22Rv1 (cell line): ENCODE results near the gene F3.

ENCODE experiments used
- CTCF ChIP-seq: fragments of 450-650 bp; IDR thresholded peaks from 2 replicates; pipeline ENCODE4 v1.5.1; 2017; ENCODE audit warnings: mild to moderate bottlenecking
- ZFX ChIP-seq: fragments of 450-650 bp; IDR thresholded peaks from 2 replicates; pipeline ENCODE4 v1.6.1; 2017; ENCODE audit warnings: antibody characterized with exemption, borderline replicate concordance

GRCh38 chr1:94522304-94522703, 19.3 kb downstream of the F3 start:
- peak; percentile 59 for TF ChIP-seq CTCF
- no peak for TF ChIP-seq ZFX
